K562 (cell line): ENCODE results near the gene LIN28B. TPM values are rescaled to one million over a fixed set of nuclear protein-coding genes. Genes with fewer than 3 reads are reported as not detected.

Source experiments
- CBFA2T3 ChIP-seq: fragments of 450-650 bp; IDR thresholded peaks from 2 replicates; pipeline ENCODE4 v1.6.1; 2017
- CTCF ChIP-seq, 3 experiments: IDR thresholded peaks in 2 of 3; conservative IDR thresholded peaks in 1 of 3; 2 replicates each; pipeline ENCODE4 v1.5.1; 2011 to 2012; ENCODE audit warnings: low read length in 3 of 3, mild to moderate bottlenecking in 3 of 3, control low read depth in 2 of 3, improper control_type of control experiment in 1 of 3, inconsistent platforms in 1 of 3, low read depth in 1 of 3, mixed read lengths in 1 of 3, moderate library complexity in 1 of 3; ENCODE audit not compliant: insufficient read depth in 2 of 3
- EP400 ChIP-seq: fragments of 450-650 bp; IDR thresholded peaks from 2 replicates; pipeline ENCODE4 v1.6.1; 2017; ENCODE audit warnings: antibody characterized with exemption, mild to moderate bottlenecking, moderate library complexity
- ETV5 ChIP-seq: sonication (generic); formaldehyde crosslinking; IDR thresholded peaks from 2 replicates; pipeline ENCODE4 v1.4.0; 2020; ENCODE audit warnings: low read depth, mild to moderate bottlenecking, missing genetic modification reagents
- FOXK2 ChIP-seq, 2 experiments: fragments of 450-650 bp; IDR thresholded peaks in 1 of 2; conservative IDR thresholded peaks in 1 of 2; 2 replicates each; pipeline ENCODE4 v1.6.1; 2016; ENCODE audit warnings: low read depth in 2 of 2, mild to moderate bottlenecking in 1 of 2
- FUS ChIP-seq: fragments of 200-400 bp; formaldehyde crosslinking; optimal IDR thresholded peaks from 2 replicates; pipeline ENCODE3; 2017; ENCODE audit warnings: low read depth, low read length
- MAFG ChIP-seq: fragments of 450-650 bp; conservative IDR thresholded peaks from 2 replicates; pipeline ENCODE4 v1.6.1; 2016; ENCODE audit warnings: missing genetic modification characterization, missing compliant biosample characterization
- MBD2 ChIP-seq: sonication (generic); IDR thresholded peaks from 2 replicates; pipeline ENCODE4 v1.6.1; 2016; ENCODE audit warnings: low read depth, borderline replicate concordance
- NCOR1 ChIP-seq: fragments of 450-650 bp; IDR thresholded peaks from 2 replicates; pipeline ENCODE4 v1.6.1; 2016; ENCODE audit warnings: mild to moderate bottlenecking, moderate library complexity
- NFIC ChIP-seq: fragments of 450-650 bp; IDR thresholded peaks from 2 replicates; pipeline ENCODE4 v1.6.1; 2017; ENCODE audit warnings: mild to moderate bottlenecking, inconsistent platforms
- PHB2 ChIP-seq: fragments of 450-650 bp; IDR thresholded peaks from 2 replicates; pipeline ENCODE4 v1.6.1; 2017; ENCODE audit warnings: low read depth
- POLR2B ChIP-seq: fragments of 450-650 bp; IDR thresholded peaks from 2 replicates; pipeline ENCODE4 v1.6.1; 2018; ENCODE audit warnings: low read depth; ENCODE audit not compliant: partially characterized antibody
- RAD21 ChIP-seq, 2 experiments: fragments of 250-450 bp in 1 of 2; fragments of 450-650 bp in 1 of 2; sonication (Bioruptor Pico) in 1 of 2; formaldehyde crosslinking in 1 of 2; IDR thresholded peaks in 1 of 2; conservative IDR thresholded peaks in 1 of 2; 2 replicates each; pipeline versions ENCODE4 v1.4.0 to v1.8.0; 2020 to 2022; ENCODE audit warnings: mild to moderate bottlenecking in 2 of 2, moderate library complexity in 1 of 2
- RNF2 ChIP-seq: sonication (generic); IDR thresholded peaks from 2 replicates; pipeline ENCODE4 v1.6.1; 2016
- SIRT6 ChIP-seq: IDR thresholded peaks from one replicate; pipeline ENCODE4 v1.6.1; 2012; ENCODE audit warnings: low read depth, mild to moderate bottlenecking, control low read depth, inconsistent platforms, low read length, moderate library complexity
- TBP ChIP-seq: optimal IDR thresholded peaks from 2 replicates; pipeline ENCODE3; 2011; ENCODE audit warnings: low read depth, low read length, improper control_type of control experiment
- TEAD2 ChIP-seq: fragments of 450-650 bp; IDR thresholded peaks from 2 replicates; pipeline ENCODE4 v1.6.1; 2016; ENCODE audit warnings: missing genetic modification characterization, control low read depth, missing compliant biosample characterization
- TGIF2 ChIP-seq: sonication (generic); formaldehyde crosslinking; IDR thresholded peaks from 2 replicates; pipeline ENCODE4 v1.8.1; 2022; ENCODE audit warnings: mild to moderate bottlenecking, missing genetic modification reagents, moderate library complexity
- ZNF143 ChIP-seq: sonication (generic); formaldehyde crosslinking; IDR thresholded peaks from 2 replicates; pipeline ENCODE4 v1.9.0; 2022; ENCODE audit warnings: mild to moderate bottlenecking, missing genetic modification reagents
- ZNF507 ChIP-seq: conservative IDR thresholded peaks from 2 replicates; pipeline ENCODE4 v1.6.1; 2017; ENCODE audit warnings: missing genetic modification characterization, missing compliant biosample characterization
- ZSCAN32 ChIP-seq: fragments of 450-650 bp; formaldehyde crosslinking; IDR thresholded peaks from 2 replicates; pipeline ENCODE4 v1.4.0; 2020; ENCODE audit warnings: mild to moderate bottlenecking, moderate library complexity
- polyA plus RNA-seq, 8 experiments: library from polyadenylated mRNA; depleted of rRNA in 4 of 8; stranded (reverse) in 5 of 8; unstranded in 3 of 8; fragments of >200 nt; fragmentation: Nextera tagmentation in 2 of 8; fragmentation: Illumina TruSeq in 1 of 8; extraction: Ambion mirVana in 2 of 8; extraction: Trizol in 1 of 8; gene quantifications; 2 replicates each; pipeline versions ENCODE4 v1.2.1 to v1.2.3, GENCODE V29; 2011 to 2014; ENCODE audit warnings: inconsistent platforms in 1 of 8, missing spikeins in 1 of 8
- total RNA-seq, 7 experiments: library from RNA; depleted of rRNA in 6 of 7; stranded (reverse); fragments of >200 nt in 6 of 7; fragmentation: Illumina TruSeq in 2 of 7; extraction: Trizol in 2 of 7; gene quantifications; 2 replicates each; pipeline versions ENCODE4 v1.2.1 to v1.2.3, GENCODE V29; 2011 to 2021; ENCODE audit warnings: low replicate concordance in 1 of 7
- TF ChIP-seq, protein P1 (sequence below): fragments of 450-650 bp; formaldehyde crosslinking; IDR thresholded peaks from 2 replicates; pipeline ENCODE4 v1.4.0; 2020; ENCODE audit warnings: mild to moderate bottlenecking, mixed read lengths
- TF ChIP-seq, protein P2 (sequence below): sonication (generic); formaldehyde crosslinking; IDR thresholded peaks from 2 replicates; pipeline ENCODE4 v1.9.0; 2022; ENCODE audit warnings: mild to moderate bottlenecking, missing genetic modification reagents
- TF ChIP-seq, protein P3 (sequence below): fragments of 450-650 bp; IDR thresholded peaks from 2 replicates; pipeline ENCODE4 v1.6.1; 2016; ENCODE audit warnings: mild to moderate bottlenecking

LIN28B gene
- total and polyA plus RNA-seq, 9 of the 15 experiments (the other 6 are each of a cell fraction or from before 2014, with no cell fraction given): 20.9 to 77.3 (median 42.1) TPM

DNA sequence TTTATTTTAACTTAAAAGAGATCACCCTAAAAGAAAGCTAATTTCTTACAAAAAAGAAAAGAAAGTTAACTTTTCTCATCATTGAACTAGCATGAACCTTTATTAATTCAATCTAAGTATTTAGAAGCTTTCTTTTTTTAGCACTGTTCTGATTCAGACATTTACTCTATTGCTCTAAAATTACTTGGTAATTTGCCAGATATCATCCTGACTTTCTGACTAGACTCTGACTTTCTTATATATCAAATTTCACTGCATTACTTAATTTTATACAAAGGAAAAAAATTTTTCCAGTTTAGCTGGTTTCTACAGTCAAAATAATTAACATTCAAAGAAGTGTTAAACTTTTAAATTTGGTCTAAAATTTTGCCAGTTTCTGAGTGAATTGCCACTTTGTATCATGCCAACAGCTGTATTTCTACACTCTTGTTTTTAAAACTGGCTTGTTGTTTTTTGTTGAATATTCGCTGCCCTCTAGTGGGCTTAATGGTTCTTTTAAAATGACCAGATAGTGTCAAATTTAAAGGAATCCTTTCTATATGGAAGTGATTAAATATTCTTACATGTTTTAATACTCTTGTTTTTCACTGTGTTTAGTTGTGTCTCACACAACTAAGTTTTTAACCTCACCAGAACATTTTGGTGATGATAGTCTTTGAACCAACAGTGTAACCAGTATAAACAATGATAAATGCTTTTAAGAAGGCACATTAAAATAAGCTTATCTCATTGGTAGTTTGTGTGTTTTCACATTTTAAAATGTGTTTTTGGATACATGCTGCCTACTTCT, 120.9 kb downstream of the LIN28B start (continued):
- TF ChIP-seq, protein P1, sequence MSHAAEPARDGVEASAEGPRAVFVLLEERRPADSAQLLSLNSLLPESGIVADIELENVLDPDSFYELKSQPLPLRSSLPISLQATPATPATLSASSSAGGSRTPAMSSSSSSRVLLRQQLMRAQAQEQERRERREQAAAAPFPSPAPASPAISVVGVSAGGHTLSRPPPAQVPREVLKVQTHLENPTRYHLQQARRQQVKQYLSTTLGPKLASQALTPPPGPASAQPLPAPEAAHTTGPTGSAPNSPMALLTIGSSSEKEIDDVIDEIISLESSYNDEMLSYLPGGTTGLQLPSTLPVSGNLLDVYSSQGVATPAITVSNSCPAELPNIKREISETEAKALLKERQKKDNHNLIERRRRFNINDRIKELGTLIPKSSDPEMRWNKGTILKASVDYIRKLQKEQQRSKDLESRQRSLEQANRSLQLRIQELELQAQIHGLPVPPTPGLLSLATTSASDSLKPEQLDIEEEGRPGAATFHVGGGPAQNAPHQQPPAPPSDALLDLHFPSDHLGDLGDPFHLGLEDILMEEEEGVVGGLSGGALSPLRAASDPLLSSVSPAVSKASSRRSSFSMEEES (CRISPR knock-in tag): no peak
- TF ChIP-seq TGIF2 (CRISPR knock-in tag) (no peak), POLR2B (no peak), MAFG (tag) (no peak), SIRT6 (no peak), ETV5 (CRISPR knock-in tag) (no peak), FOXK2 (conservative IDR thresholded peaks at IDR 0.05 in 1 of 2, IDR thresholded peaks at IDR 0.05 in 1 of 2; ENCODE audit: low read depth in 2 of 2) (peak in 1 of 2 experiments; percentile 46; a peak in 1 of 4 replicates), CBFA2T3 (no peak), TBP (no peak), PHB2 (no peak), ZNF507 (tag) (no peak), CTCF (IDR thresholded peaks at IDR 0.05 in 2 of 3, conservative IDR thresholded peaks at IDR 0.05 in 1 of 3; ENCODE audit: insufficient read depth in 2 of 3, low read depth in 1 of 3, low read length in 3 of 3) (peak; percentile 42 to 75 (median 50); a peak in 3 of 6 replicates), MBD2 (no peak), NFIC (peak; percentile 67), ZNF143 (CRISPR knock-in tag) (no peak), ZSCAN32 (CRISPR knock-in tag) (no peak), EP400 (no peak), FUS (no peak), NCOR1 (no peak), RNF2 (no peak), TEAD2 (no peak), RAD21 (CRISPR knock-in tag; conservative IDR thresholded peaks at IDR 0.05 in 1 of 2, IDR thresholded peaks at IDR 0.05 in 1 of 2) (peak; percentile 88 to 90)
- TF ChIP-seq, protein P2, sequence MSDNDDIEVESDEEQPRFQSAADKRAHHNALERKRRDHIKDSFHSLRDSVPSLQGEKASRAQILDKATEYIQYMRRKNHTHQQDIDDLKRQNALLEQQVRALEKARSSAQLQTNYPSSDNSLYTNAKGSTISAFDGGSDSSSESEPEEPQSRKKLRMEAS (CRISPR knock-in tag): no peak
- TF ChIP-seq, protein P3, sequence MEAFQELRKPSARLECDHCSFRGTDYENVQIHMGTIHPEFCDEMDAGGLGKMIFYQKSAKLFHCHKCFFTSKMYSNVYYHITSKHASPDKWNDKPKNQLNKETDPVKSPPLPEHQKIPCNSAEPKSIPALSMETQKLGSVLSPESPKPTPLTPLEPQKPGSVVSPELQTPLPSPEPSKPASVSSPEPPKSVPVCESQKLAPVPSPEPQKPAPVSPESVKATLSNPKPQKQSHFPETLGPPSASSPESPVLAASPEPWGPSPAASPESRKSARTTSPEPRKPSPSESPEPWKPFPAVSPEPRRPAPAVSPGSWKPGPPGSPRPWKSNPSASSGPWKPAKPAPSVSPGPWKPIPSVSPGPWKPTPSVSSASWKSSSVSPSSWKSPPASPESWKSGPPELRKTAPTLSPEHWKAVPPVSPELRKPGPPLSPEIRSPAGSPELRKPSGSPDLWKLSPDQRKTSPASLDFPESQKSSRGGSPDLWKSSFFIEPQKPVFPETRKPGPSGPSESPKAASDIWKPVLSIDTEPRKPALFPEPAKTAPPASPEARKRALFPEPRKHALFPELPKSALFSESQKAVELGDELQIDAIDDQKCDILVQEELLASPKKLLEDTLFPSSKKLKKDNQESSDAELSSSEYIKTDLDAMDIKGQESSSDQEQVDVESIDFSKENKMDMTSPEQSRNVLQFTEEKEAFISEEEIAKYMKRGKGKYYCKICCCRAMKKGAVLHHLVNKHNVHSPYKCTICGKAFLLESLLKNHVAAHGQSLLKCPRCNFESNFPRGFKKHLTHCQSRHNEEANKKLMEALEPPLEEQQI: peak; percentile 50; the same call in 1 of the 2 replicates
